Measurements from ENCODE around the gene CATSPER3. TPM values are rescaled to one million over a fixed set of nuclear protein-coding genes. Genes with fewer than 3 reads are reported as not detected.
"Not testable (repeated sequence)": the region's sequence is repeated elsewhere in the genome, so short reads cannot be mapped to it uniquely, and the experiment has no call there.

Gene CATSPER3
- total and polyA plus RNA-seq, 2 experiments from 2014 or later: 0.11 to 0.14 TPM

GRCh38 chr5:134995850-134996402 lies 28.2 kb downstream of the CATSPER3 start:
- in situ Hi-C loops (cut with MboI): no loop called here
- H3K27me3 ChIP-seq (replicated peaks; ENCODE audit: insufficient read depth): peaks cover 5% of the 10 kb centered on the region

GRCh38 chr5:134997015-134997414 lies 29.3 kb downstream of the CATSPER3 start:
- Histone ChIP-seq H3K79me2 (ENCODE audit: insufficient read depth) (no peaks in the 10 kb centered on the region), H3K4me3 (no peak overlapping the region), H2AFZ (no peak overlapping the region), H3K27ac (no peak overlapping the region), H3K9me2 (ENCODE audit: insufficient read depth) (no peaks in the 10 kb centered on the region), H3K36me3 (ENCODE audit: low read depth) (no peaks in the 10 kb centered on the region), H3K4me2 (ENCODE audit: unreplicated experiment) (no peak overlapping the region), H3K9me3 (ENCODE audit: low read depth) (no peaks in the 10 kb centered on the region), H3F3A (ENCODE audit: insufficient read depth) (no peaks in the 10 kb centered on the region), H4K20me1 (ENCODE audit: insufficient read depth) (no peaks in the 10 kb centered on the region), H3K9ac (no peak overlapping the region), H3K27me3 (replicated peaks; ENCODE audit: insufficient read depth) (peaks cover 5% of the 10 kb centered on the region; the same call in 1 of the 2 replicates), H3K4me1 (ENCODE audit: insufficient read depth) (no peaks in the 10 kb centered on the region)
- WGBS, 2 experiments (ENCODE audit: low coverage in 1 of 2, low lambda C conversion rate in 2 of 2, missing lambda C conversion rate in 2 of 2): 65 to 66% methylated on average over 11 of the region's 11 CpGs
- in situ Hi-C loops (cut with MboI): no loop called here
- no peak for TF ChIP-seq EZH2phosphoT487 (IDR thresholded peaks at IDR 0.05; ENCODE audit: insufficient read depth, low read depth)
- no peak for TF ChIP-seq EZH2 (IDR thresholded peaks at IDR 0.05; ENCODE audit: insufficient read depth, poor library complexity, severe bottlenecking)
- no peak for DNase-seq

More at GRCh38 chr5:134995850-134996402, 28.2 kb downstream of the CATSPER3 start:
- TF ChIP-seq EZH2phosphoT487 (IDR thresholded peaks at IDR 0.05; ENCODE audit: insufficient read depth, low read depth): no peak
- no peak for TF ChIP-seq EZH2 (IDR thresholded peaks at IDR 0.05; ENCODE audit: insufficient read depth, poor library complexity, severe bottlenecking)
- Histone ChIP-seq H3K9me3 (ENCODE audit: low read depth) (no peaks in the 10 kb centered on the region), H3K27ac (no peak overlapping the region), H3K4me1 (ENCODE audit: insufficient read depth) (no peaks in the 10 kb centered on the region), H4K20me1 (ENCODE audit: insufficient read depth) (no peaks in the 10 kb centered on the region), H3K79me2 (ENCODE audit: insufficient read depth) (no peaks in the 10 kb centered on the region), H3K36me3 (ENCODE audit: low read depth) (no peaks in the 10 kb centered on the region), H2AFZ (no peak overlapping the region), H3K4me2 (ENCODE audit: unreplicated experiment) (no peak overlapping the region), H3K4me3 (no peak overlapping the region), H3F3A (ENCODE audit: insufficient read depth) (no peaks in the 10 kb centered on the region), H3K9me2 (ENCODE audit: insufficient read depth) (no peaks in the 10 kb centered on the region), H3K9ac (no peak overlapping the region)
- WGBS, 2 experiments (ENCODE audit: low coverage in 1 of 2, low lambda C conversion rate in 2 of 2, missing lambda C conversion rate in 2 of 2): 62 to 66% methylated on average over 8 of the region's 8 CpGs
- no peak for DNase-seq

GRCh38 chr5:134998068-134998467 lies 30.4 kb downstream of the CATSPER3 start:
- H3K9ac ChIP-seq; H3K79me2 ChIP-seq (ENCODE audit: insufficient read depth); H4K20me1 ChIP-seq (ENCODE audit: insufficient read depth); H3K4me2 ChIP-seq (ENCODE audit: unreplicated experiment); H3F3A ChIP-seq (ENCODE audit: insufficient read depth); H3K27ac ChIP-seq; H3K4me3 ChIP-seq; H2AFZ ChIP-seq; H3K9me3 ChIP-seq (ENCODE audit: low read depth); H3K4me1 ChIP-seq (ENCODE audit: insufficient read depth); in situ Hi-C loops (cut with MboI); H3K36me3 ChIP-seq (ENCODE audit: low read depth); DNase-seq; H3K27me3 ChIP-seq (replicated peaks; ENCODE audit: insufficient read depth); H3K9me2 ChIP-seq (ENCODE audit: insufficient read depth): not testable (repeated sequence)
- WGBS, 2 experiments (ENCODE audit: low coverage in 1 of 2, low lambda C conversion rate in 2 of 2, missing lambda C conversion rate in 2 of 2): 51 to 53% methylated on average over 5 of the region's 5 CpGs

- no peaks in the 10 kb centered on the region for H3K9me3 ChIP-seq (ENCODE audit: low read depth)
- no peak overlapping the region for H3K4me3 ChIP-seq
- in situ Hi-C loops (cut with MboI): no loop called here
- DNase-seq: no peak
- no peaks in the 10 kb centered on the region for H3K36me3 ChIP-seq (ENCODE audit: low read depth)
- no peaks in the 10 kb centered on the region; the same call in 1 of the 2 replicates for H3K27me3 ChIP-seq (replicated peaks; ENCODE audit: insufficient read depth)
- TF ChIP-seq EZH2 (IDR thresholded peaks at IDR 0.05; ENCODE audit: insufficient read depth, poor library complexity, severe bottlenecking): no peak
- TF ChIP-seq EZH2phosphoT487 (IDR thresholded peaks at IDR 0.05; ENCODE audit: insufficient read depth, low read depth): no peak
- no peak overlapping the region for H3K9ac ChIP-seq
- H4K20me1 ChIP-seq (ENCODE audit: insufficient read depth): no peaks in the 10 kb centered on the region
- 51 to 62% methylated on average over 3 of the region's 3 CpGs for WGBS, 2 experiments (ENCODE audit: low coverage in 1 of 2, low lambda C conversion rate in 2 of 2, missing lambda C conversion rate in 2 of 2)
- H2AFZ ChIP-seq: no peak overlapping the region
- no peaks in the 10 kb centered on the region for H3F3A ChIP-seq (ENCODE audit: insufficient read depth)
- H3K9me2 ChIP-seq (ENCODE audit: insufficient read depth): no peaks in the 10 kb centered on the region
- no peaks in the 10 kb centered on the region for H3K79me2 ChIP-seq (ENCODE audit: insufficient read depth)
- no peak overlapping the region for H3K4me2 ChIP-seq (ENCODE audit: unreplicated experiment)
- H3K27ac ChIP-seq: no peak overlapping the region
- no peaks in the 10 kb centered on the region for H3K4me1 ChIP-seq (ENCODE audit: insufficient read depth)
Measured at GRCh38 chr5:135004376-135004775, 36.7 kb downstream of the CATSPER3 start.

GRCh38 chr5:135005076-135005475 lies 37.4 kb downstream of the CATSPER3 start:
- Histone ChIP-seq H3K4me1 (ENCODE audit: insufficient read depth) (no peaks in the 10 kb centered on the region), H3K9me2 (ENCODE audit: insufficient read depth) (no peaks in the 10 kb centered on the region), H3K36me3 (ENCODE audit: low read depth) (no peaks in the 10 kb centered on the region), H3K4me3 (no peak overlapping the region), H3K27me3 (replicated peaks; ENCODE audit: insufficient read depth) (no peaks in the 10 kb centered on the region; the same call in 1 of the 2 replicates), H3F3A (ENCODE audit: insufficient read depth) (no peaks in the 10 kb centered on the region), H3K9ac (no peak overlapping the region), H3K4me2 (ENCODE audit: unreplicated experiment) (no peak overlapping the region), H3K27ac (no peak overlapping the region), H3K9me3 (ENCODE audit: low read depth) (no peaks in the 10 kb centered on the region), H4K20me1 (ENCODE audit: insufficient read depth) (no peaks in the 10 kb centered on the region), H2AFZ (no peak overlapping the region), H3K79me2 (ENCODE audit: insufficient read depth) (no peaks in the 10 kb centered on the region)
- in situ Hi-C loops (cut with MboI): no loop called here
- no peak for DNase-seq
- WGBS, 2 experiments (ENCODE audit: low coverage in 1 of 2, low lambda C conversion rate in 2 of 2, missing lambda C conversion rate in 2 of 2): 71 to 74% methylated on average over 3 of the region's 3 CpGs
- TF ChIP-seq EZH2phosphoT487 (IDR thresholded peaks at IDR 0.05; ENCODE audit: insufficient read depth, low read depth) (no peak), EZH2 (IDR thresholded peaks at IDR 0.05; ENCODE audit: insufficient read depth, poor library complexity, severe bottlenecking) (no peak)

All from GM23248 (cell line).